Measurements from ENCODE around the gene CMYA5. TPM values are rescaled to one million over a fixed set of nuclear protein-coding genes. Genes with fewer than 3 reads are reported as not detected.
A peak's percentile ranks its signal among the peaks of the same experiment; 100 is the strongest.

CMYA5 gene
- total RNA-seq, 6 experiments from 2014 or later: 0.31 to 0.87 (median 0.43) TPM

DNA sequence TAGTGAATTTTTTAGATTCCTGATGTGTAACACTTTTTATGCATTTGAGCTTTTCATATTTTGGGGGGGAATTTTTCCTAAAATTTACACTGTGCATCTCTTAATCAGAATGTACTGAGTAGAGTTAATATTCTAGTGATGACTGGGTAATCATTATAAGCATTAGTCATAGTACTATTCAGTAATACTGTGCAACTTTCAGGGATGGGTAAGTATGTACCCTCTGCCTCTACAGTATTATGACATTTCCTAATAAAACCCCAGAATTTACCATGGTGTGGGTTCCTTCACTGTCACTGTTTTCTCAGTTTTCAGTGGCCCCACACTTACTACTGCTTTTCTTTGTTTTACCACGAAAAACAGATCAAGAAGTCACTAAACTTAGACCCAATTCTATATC is 2.8 kb upstream of the CMYA5 start:
- no peak for TF ChIP-seq CTCF (IDR thresholded peaks at IDR 0.05)
- no peaks in the 10 kb centered on the region for H3K27me3 Mint-ChIP-seq (ENCODE audit: insufficient read depth)
- no peak for DNase-seq
- H3K9me3 Mint-ChIP-seq: no peaks in the 10 kb centered on the region
- peaks cover 26% of the 10 kb centered on the region for H3K36me3 Mint-ChIP-seq (ENCODE audit: low read depth)
- peaks cover 65% of the 10 kb centered on the region for H3K4me1 Mint-ChIP-seq (ENCODE audit: low read depth)
- peak overlapping the region; percentile 4; the same call in 1 of the 2 replicates for H3K4me3 Mint-ChIP-seq
- no peak overlapping the region for H3K27ac Mint-ChIP-seq

- Mint-ChIP-seq H3K4me1 (ENCODE audit: low read depth) (peaks cover 65% of the 10 kb centered on the region), H3K36me3 (ENCODE audit: low read depth) (peaks cover 18% of the 10 kb centered on the region), H3K9me3 (no peaks in the 10 kb centered on the region), H3K4me3 (no peak overlapping the region), H3K27me3 (ENCODE audit: insufficient read depth) (no peaks in the 10 kb centered on the region), H3K27ac (no peak overlapping the region)
- DNase-seq: no peak
- TF ChIP-seq CTCF (IDR thresholded peaks at IDR 0.05): no peak
Measured at GRCh38 chr5:79687889-79688288, 1.7 kb upstream of the CMYA5 start.

- H3K4me1 Mint-ChIP-seq (ENCODE audit: low read depth): peaks cover 51% of the 10 kb centered on the region
- no peaks in the 10 kb centered on the region for H3K9me3 Mint-ChIP-seq
- H3K27me3 Mint-ChIP-seq (ENCODE audit: insufficient read depth): no peaks in the 10 kb centered on the region
- TF ChIP-seq CTCF (IDR thresholded peaks at IDR 0.05): no peak
- H3K27ac Mint-ChIP-seq: no peak overlapping the region
- H3K4me3 Mint-ChIP-seq: no peak overlapping the region; the same call in 1 of the 2 replicates
- peaks cover 14% of the 10 kb centered on the region for H3K36me3 Mint-ChIP-seq (ENCODE audit: low read depth)
- no peak for DNase-seq
Measured at GRCh38 chr5:79691007-79691406, 1.4 kb downstream of the CMYA5 start.

DNA sequence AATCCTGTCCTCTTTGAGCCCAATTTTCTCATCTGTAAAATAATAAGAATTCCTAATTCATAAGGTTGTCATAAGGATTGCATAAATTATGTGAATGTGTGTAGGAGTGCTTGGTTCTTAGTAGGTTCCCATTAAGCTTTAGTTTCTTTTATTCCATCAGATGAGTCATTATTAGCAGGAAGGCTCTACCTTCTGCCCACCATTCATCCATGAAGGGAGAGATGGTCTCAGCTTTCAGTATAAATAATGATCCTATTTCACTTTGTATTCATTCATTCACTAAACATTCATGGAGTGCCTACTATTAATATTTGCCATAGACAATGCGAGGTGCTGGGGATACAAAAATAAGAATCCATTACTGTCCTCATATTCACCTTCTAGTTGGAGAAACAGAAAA is 3.0 kb downstream of the CMYA5 start:
- no peak overlapping the region for H3K27ac Mint-ChIP-seq
- no peak for TF ChIP-seq CTCF (IDR thresholded peaks at IDR 0.05)
- no peaks in the 10 kb centered on the region; the same call in 1 of the 2 replicates for H3K27me3 Mint-ChIP-seq (ENCODE audit: insufficient read depth)
- H3K9me3 Mint-ChIP-seq: no peaks in the 10 kb centered on the region
- H3K4me1 Mint-ChIP-seq (ENCODE audit: low read depth): peaks cover 41% of the 10 kb centered on the region
- peaks cover 6% of the 10 kb centered on the region for H3K36me3 Mint-ChIP-seq (ENCODE audit: low read depth)
- H3K4me3 Mint-ChIP-seq: no peak overlapping the region
- no peak for DNase-seq

DNA sequence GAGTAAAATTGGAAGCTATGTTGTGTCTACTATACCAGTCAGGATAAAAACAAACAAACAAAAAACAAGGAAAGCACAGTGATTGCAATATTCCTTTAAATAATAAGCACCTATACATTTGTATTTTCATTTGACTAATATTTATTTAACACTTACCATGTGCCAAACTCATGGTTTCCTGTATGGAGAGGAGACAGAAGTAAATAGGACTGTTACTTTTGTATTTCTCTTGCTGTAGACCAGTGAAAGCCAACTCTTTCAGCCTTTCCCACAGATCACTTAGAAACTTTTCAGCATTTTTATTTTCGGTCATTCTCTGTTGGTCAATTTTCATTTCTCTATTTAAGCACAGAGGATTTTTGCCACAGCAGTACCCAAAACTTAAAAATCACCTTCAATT is 4.5 kb downstream of the CMYA5 start:
- no peak for DNase-seq
- Mint-ChIP-seq H3K4me3 (no peak overlapping the region), H3K36me3 (ENCODE audit: low read depth) (no peaks in the 10 kb centered on the region; the same call in 1 of the 2 replicates), H3K27ac (no peak overlapping the region), H3K9me3 (no peaks in the 10 kb centered on the region), H3K27me3 (ENCODE audit: insufficient read depth) (no peaks in the 10 kb centered on the region; the same call in 1 of the 2 replicates), H3K4me1 (ENCODE audit: low read depth) (peaks cover 34% of the 10 kb centered on the region)
- no peak for TF ChIP-seq CTCF (IDR thresholded peaks at IDR 0.05)

- Mint-ChIP-seq H3K36me3 (ENCODE audit: low read depth) (no peaks in the 10 kb centered on the region; the same call in 1 of the 2 replicates), H3K4me3 (no peak overlapping the region), H3K9me3 (no peaks in the 10 kb centered on the region), H3K4me1 (ENCODE audit: low read depth) (peaks cover 34% of the 10 kb centered on the region), H3K27me3 (ENCODE audit: insufficient read depth) (no peaks in the 10 kb centered on the region; the same call in 1 of the 2 replicates), H3K27ac (no peak overlapping the region)
- no peak for DNase-seq
- no peak for TF ChIP-seq CTCF (IDR thresholded peaks at IDR 0.05)
Measured at GRCh38 chr5:79694652-79695051, 5.0 kb downstream of the CMYA5 start.

Data from HFFc6 (cell line).